ENCODE measurements around the gene ZNF236.

Gene ZNF236

GRCh38 chr18:76821875-76822505 is 367 bp upstream of the ZNF236 start:
- peak; percentile 48 for DNase-seq

- no peak for DNase-seq
Measured at GRCh38 chr18:76823161-76823538, 793 bp downstream of the ZNF236 start.

GRCh38 chr18:76823587-76824011 is 1.2 kb downstream of the ZNF236 start:
- DNase-seq = no peak

GRCh38 chr18:76824145-76824676 is 1.9 kb downstream of the ZNF236 start:
- no peak for DNase-seq

GRCh38 chr18:76824754-76825153 is 2.4 kb downstream of the ZNF236 start:
- no peak for DNase-seq

GRCh38 chr18:76827205-76828200 is 5.1 kb downstream of the ZNF236 start:
- no peak for DNase-seq

- DNase-seq = no peak
Measured at GRCh38 chr18:76834379-76834778, 12.0 kb downstream of the ZNF236 start.

- no peak for DNase-seq
Measured at GRCh38 chr18:76835380-76835779, 13.0 kb downstream of the ZNF236 start.

GRCh38 chr18:76837071-76837470 is 14.7 kb downstream of the ZNF236 start:
- no peak for DNase-seq

GRCh38 chr18:76838182-76838581 is 15.8 kb downstream of the ZNF236 start:
- DNase-seq = no peak

- no peak for DNase-seq
Measured at GRCh38 chr18:76839086-76839794, 16.9 kb downstream of the ZNF236 start.

GRCh38 chr18:76842837-76843530 is 20.6 kb downstream of the ZNF236 start:
- DNase-seq = no peak

GRCh38 chr18:76844144-76844543 is 21.8 kb downstream of the ZNF236 start:
- DNase-seq = no peak

GRCh38 chr18:76844742-76845477 is 22.6 kb downstream of the ZNF236 start:
- no peak for DNase-seq

GRCh38 chr18:76846217-76846616 is 23.9 kb downstream of the ZNF236 start:
- DNase-seq = no peak

- no peak for DNase-seq
Measured at GRCh38 chr18:76847916-76848315, 25.6 kb downstream of the ZNF236 start.

GRCh38 chr18:76850112-76850511 is 27.8 kb downstream of the ZNF236 start:
- no peak for DNase-seq

GRCh38 chr18:76855594-76855993 is 33.2 kb downstream of the ZNF236 start:
- no peak for DNase-seq

- no peak for DNase-seq
Measured at GRCh38 chr18:76857476-76857875, 35.1 kb downstream of the ZNF236 start.

- DNase-seq = no peak
Measured at GRCh38 chr18:76859474-76860339, 37.4 kb downstream of the ZNF236 start.

GRCh38 chr18:76860411-76860810 is 38.1 kb downstream of the ZNF236 start:
- DNase-seq = no peak
